GM19463 (cell line): ENCODE measurements around the gene COX7A1.
"Not testable (repeated sequence)": the region's sequence is repeated elsewhere in the genome, so short reads cannot be mapped to it uniquely, and the experiment has no call there.

Source experiments
- ATAC-seq: cut with Tn5 transposase; IDR thresholded peaks from one replicate; pipeline ENCODE4 v1.9.1; 2021; ENCODE audit warnings: mild to moderate bottlenecking, moderate library complexity; ENCODE audit not compliant: unreplicated experiment

The COX7A1 gene

GRCh38 chr19:36152352-36153091 lies at the start of gene COX7A1:
Gene COX7A1, minus strand, starts transcription at chr19:36152447. Its CDS starts 40 bp downstream, at chr19:36152407.
- ATAC-seq, result no peak

- no peak for ATAC-seq
Observed at GRCh38 chr19:36201684-36202083, 49.4 kb upstream of the COX7A1 start.

- no peak for ATAC-seq
Observed at GRCh38 chr19:36198119-36198518, 45.9 kb upstream of the COX7A1 start.

DNA sequence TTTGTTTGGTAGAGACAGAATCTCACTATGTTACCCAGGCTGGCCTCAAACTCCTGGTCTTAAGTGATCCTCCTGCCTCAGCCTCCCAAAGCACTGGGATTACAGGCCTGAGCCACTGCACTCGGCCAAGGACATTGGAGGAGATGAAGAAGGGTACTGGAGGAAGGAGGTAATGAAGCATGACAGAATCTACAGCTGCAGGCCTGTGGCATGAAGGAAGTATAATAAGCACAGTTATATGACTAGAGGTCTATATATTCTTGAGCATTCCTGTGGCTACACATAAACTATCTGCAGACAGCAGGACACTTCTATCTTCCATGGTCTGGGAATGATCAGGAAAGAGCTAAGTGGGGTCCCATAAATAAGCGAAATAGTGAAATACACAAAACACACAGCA lies 44.0 kb upstream of the COX7A1 start:
- no peak for ATAC-seq

GRCh38 chr19:36186722-36187121 lies 34.5 kb upstream of the COX7A1 start:
- ATAC-seq, result not testable (repeated sequence)

GRCh38 chr19:36183245-36183628 lies 31.0 kb upstream of the COX7A1 start:
- no peak for ATAC-seq

DNA sequence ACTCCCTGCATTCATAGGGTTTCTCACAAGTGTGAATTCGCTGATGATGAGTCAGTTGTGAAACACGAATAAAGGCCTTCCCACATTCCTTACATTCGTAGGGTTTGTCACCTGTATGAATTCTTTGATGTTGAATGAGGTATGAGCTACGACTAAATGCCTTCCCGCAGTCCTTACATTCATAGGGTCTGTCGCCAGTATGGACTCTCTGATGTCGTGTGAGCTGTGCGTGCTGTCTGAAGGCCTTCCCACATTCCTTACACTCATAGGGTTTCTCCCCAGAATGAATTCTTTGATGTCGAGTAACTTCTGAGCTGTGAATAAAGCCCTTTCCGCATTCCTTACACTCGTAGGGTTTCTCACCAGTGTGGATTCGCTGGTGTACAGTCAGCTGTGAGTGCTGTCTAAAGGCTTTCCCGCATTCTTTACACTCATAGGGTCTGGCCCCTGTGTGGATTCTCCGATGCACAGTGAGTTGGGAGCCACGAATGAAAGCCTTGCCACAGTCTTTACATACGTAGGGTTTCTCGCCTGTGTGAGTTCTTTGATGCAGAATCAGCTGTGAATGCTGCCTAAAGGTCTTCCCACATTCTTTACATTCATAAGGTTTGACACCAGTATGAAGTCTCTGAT lies 30.5 kb upstream of the COX7A1 start:
- no peak for ATAC-seq

GRCh38 chr19:36179077-36179476 lies 26.8 kb upstream of the COX7A1 start:
- ATAC-seq, result not testable (repeated sequence)

- ATAC-seq, result not testable (repeated sequence)
Observed at GRCh38 chr19:36173846-36174245, 21.6 kb upstream of the COX7A1 start.

- no peak for ATAC-seq
Observed at GRCh38 chr19:36172852-36173251, 20.6 kb upstream of the COX7A1 start.

DNA sequence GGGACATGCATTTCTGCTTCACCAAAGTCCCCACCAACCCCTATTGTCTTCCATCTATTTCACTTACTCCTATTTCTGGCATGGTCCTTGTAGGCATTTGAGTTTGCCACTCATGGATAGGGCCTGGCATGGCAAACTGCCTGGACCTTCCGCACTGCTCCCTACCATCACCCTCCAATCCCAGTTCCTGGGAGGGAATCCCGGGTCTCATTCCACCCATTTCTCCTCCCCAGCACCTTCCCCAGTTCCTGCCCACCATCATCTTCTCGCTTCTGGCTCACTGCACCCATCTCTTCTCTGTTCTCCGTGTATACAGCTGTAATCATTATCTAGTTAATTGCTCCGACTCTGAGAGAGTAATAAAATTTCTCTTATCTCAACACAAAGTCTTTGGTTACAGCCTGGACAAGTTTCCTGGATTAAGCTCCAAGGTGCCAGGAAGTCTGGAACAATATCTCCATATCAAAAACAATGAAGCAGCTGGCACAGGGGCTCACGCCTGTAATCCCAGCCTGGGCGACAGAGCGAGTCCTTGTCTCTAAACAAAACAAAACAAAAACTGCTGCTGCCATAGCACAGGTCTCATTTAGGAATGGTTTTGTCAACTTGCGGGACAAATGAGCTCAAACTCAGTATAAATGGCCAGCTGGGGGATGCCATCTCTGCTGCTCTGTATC lies 17.0 kb upstream of the COX7A1 start:
- no peak for ATAC-seq

- no peak for ATAC-seq
Observed at GRCh38 chr19:36163813-36164212, 11.6 kb upstream of the COX7A1 start.

GRCh38 chr19:36160821-36161596 lies 8.8 kb upstream of the COX7A1 start:
- ATAC-seq, result no peak

DNA sequence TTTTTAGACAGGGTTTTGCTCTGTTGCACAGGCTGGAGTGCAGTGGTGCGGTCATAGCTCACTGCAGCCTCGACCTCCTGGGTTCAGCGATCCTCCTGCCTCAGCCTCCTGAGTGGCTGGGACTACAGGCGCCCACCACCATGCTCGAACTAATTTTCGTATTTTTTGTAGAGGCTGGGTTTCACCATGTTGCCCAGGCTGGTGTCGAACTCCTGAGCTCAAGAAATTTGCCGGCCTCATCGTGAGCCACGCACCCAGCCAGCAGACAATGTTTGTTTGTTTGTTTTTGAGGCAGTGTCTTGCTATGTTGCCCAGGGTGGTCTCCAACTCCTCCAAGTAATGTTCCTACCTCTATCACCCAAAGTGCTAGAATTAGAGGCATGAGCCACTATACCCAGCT lies 879 bp upstream of the COX7A1 start:
- ATAC-seq, result no peak

- ATAC-seq, result no peak
Observed at GRCh38 chr19:36152019-36152351, 262 bp downstream of the COX7A1 start.

GRCh38 chr19:36151144-36152018 lies 866 bp downstream of the COX7A1 start:
- no peak for ATAC-seq

DNA sequence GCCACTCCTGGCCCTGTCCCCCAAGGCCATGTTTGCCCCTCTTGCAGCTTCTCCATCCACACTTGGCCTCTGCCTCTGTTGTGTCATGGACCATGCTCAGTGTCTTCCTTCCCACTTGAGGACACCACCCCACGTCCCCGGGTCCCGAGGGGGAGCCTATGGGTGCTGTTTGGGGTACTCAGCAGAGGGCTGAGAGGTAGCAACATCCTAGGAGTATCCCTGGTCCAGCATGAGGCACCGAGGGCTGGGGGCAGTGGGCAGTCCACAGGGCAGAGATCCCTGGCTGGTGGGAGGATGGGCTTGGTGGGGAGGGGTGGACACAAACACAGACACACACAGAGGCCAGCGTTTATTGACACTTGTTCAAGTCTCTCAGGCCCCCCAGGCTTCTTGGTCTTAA lies 1.7 kb downstream of the COX7A1 start:
- ATAC-seq, result no peak

GRCh38 chr19:36149673-36150406 lies 2.4 kb downstream of the COX7A1 start:
- no peak for ATAC-seq

GRCh38 chr19:36144624-36145023 lies 7.6 kb downstream of the COX7A1 start:
- no peak for ATAC-seq

DNA sequence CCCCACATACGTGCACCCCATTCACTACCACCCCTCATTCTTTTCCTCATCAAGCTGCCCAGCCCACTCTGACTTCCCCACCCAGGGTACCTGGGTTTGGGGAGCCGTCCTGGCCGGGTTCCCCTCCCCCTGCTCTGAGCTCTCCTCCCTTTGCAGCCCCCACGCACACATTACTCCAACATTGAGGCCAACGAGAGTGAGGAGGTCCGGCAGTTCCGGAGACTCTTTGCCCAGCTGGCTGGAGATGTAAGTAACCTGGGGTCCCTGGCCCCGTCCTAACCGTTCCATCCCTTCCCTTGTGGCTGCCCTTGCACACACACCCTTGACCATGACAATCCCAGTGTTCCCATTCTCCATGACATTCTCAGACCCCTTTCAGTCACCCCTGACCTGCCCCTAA lies 9.8 kb downstream of the COX7A1 start:
- no peak for ATAC-seq
